Astrocyte (in vitro differentiated cells and primary cell): ENCODE measurements around the gene TWF2. TPM values are rescaled to one million over a fixed set of nuclear protein-coding genes. Genes with fewer than 3 reads are reported as not detected.

Source experiments
- DNase-seq: peaks from one replicate; pipeline ENCODE4 v3.0.0-alpha.2; 2010; ENCODE audit warnings: low read depth
- FAIRE-seq: peaks from 2 replicates; lab custom pipeline; 2011; peaks lifted over from hg19 to GRCh38; lab: Jason Lieb, UNC
- H2AFZ ChIP-seq: 2 replicates; pipeline ENCODE4 v1.6.0; 2012; ENCODE audit warnings: low read depth, low read length, inconsistent platforms
- H3K27ac ChIP-seq: 2 replicates; pipeline ENCODE4 v1.5.1; 2011; ENCODE audit warnings: low read depth, low read length, inconsistent platforms
- H3K27me3 ChIP-seq: 2 replicates; pipeline ENCODE4 v1.6.0; 2011; ENCODE audit warnings: low read length, inconsistent platforms; ENCODE audit not compliant: insufficient read depth
- H3K36me3 ChIP-seq: 2 replicates; pipeline ENCODE4 v1.5.1; 2011; ENCODE audit warnings: low read length, inconsistent platforms; ENCODE audit not compliant: insufficient read depth
- H3K4me1 ChIP-seq: 2 replicates; pipeline ENCODE4 v1.5.1; 2011; ENCODE audit warnings: low read length, inconsistent platforms; ENCODE audit not compliant: insufficient read depth
- H3K4me2 ChIP-seq: 2 replicates; pipeline ENCODE4 v1.6.0; 2012; ENCODE audit warnings: low read length, inconsistent platforms
- H3K4me3 ChIP-seq: 2 replicates; pipeline ENCODE4 v1.5.1; 2011; ENCODE audit warnings: low read depth, mild to moderate bottlenecking, low read length, inconsistent platforms; ENCODE audit not compliant: insufficient read depth
- H3K79me2 ChIP-seq: 2 replicates; pipeline ENCODE4 v1.6.0; 2012; ENCODE audit warnings: mild to moderate bottlenecking, low read length, inconsistent platforms; ENCODE audit not compliant: insufficient read depth
- H3K9ac ChIP-seq: 2 replicates; pipeline ENCODE4 v1.6.0; 2012; ENCODE audit warnings: mild to moderate bottlenecking, low read length, inconsistent platforms
- H3K9me3 ChIP-seq: 2 replicates; pipeline ENCODE4 v1.5.1; 2012; ENCODE audit warnings: low read depth, mild to moderate bottlenecking, low read length, inconsistent platforms; ENCODE audit not compliant: insufficient read depth
- H4K20me1 ChIP-seq: 2 replicates; pipeline ENCODE4 v1.6.0; 2012; ENCODE audit warnings: low read length, inconsistent platforms; ENCODE audit not compliant: insufficient read depth
- H3K27ac Mint-ChIP-seq: one replicate; pipeline ENCODE4 v1.8.0; 2021; ENCODE audit warnings: mild to moderate bottlenecking, mixed read lengths; ENCODE audit not compliant: unreplicated experiment
- H3K27me3 Mint-ChIP-seq: one replicate; pipeline ENCODE4 v1.8.0; 2021; ENCODE audit warnings: low read depth, mixed read lengths; ENCODE audit not compliant: unreplicated experiment
- H3K36me3 Mint-ChIP-seq: one replicate; pipeline ENCODE4 v1.8.0; 2021; ENCODE audit warnings: low read depth, mixed read lengths; ENCODE audit not compliant: unreplicated experiment
- H3K4me1 Mint-ChIP-seq: one replicate; pipeline ENCODE4 v1.8.0; 2021; ENCODE audit warnings: low read depth, mixed read lengths; ENCODE audit not compliant: unreplicated experiment
- H3K4me3 Mint-ChIP-seq: one replicate; pipeline ENCODE4 v1.8.0; 2021; ENCODE audit warnings: mild to moderate bottlenecking, moderate library complexity, mixed read lengths; ENCODE audit not compliant: unreplicated experiment
- H3K9me3 Mint-ChIP-seq: one replicate; pipeline ENCODE4 v1.8.0; 2021; ENCODE audit warnings: mild to moderate bottlenecking, mixed read lengths; ENCODE audit not compliant: unreplicated experiment
- CTCF ChIP-seq: IDR thresholded peaks from 2 replicates; pipeline ENCODE4 v1.5.1; 2011; ENCODE audit warnings: low read depth, mild to moderate bottlenecking, inconsistent platforms, low read length, moderate library complexity; ENCODE audit not compliant: insufficient read depth
- EZH2 ChIP-seq: IDR thresholded peaks from 2 replicates; pipeline ENCODE4 v1.6.1; 2012; ENCODE audit warnings: mild to moderate bottlenecking, low read length, inconsistent platforms; ENCODE audit not compliant: insufficient read depth
- total RNA-seq: library from RNA; stranded (reverse); gene quantifications from 2 replicates; pipeline ENCODE4 v1.2.1, GENCODE V29; 2021

TWF2 gene
- total RNA-seq, 1 donor from 2014 or later = 103 TPM

- no peak overlapping the region for H3K27ac ChIP-seq
Observed at GRCh38 chr3:52217409-52217805, 21.6 kb downstream of the TWF2 start.

GRCh38 chr3:52216585-52217408 lies 22.2 kb downstream of the TWF2 start:
- H3K4me1 Mint-ChIP-seq = peaks cover 12% of the 10 kb centered on the region
- Histone ChIP-seq H3K79me2 (no peaks in the 10 kb centered on the region), H2AFZ (no peak overlapping the region), H3K9me3 (no peaks in the 10 kb centered on the region), H3K9ac (no peak overlapping the region), H3K4me1 (peaks cover 22% of the 10 kb centered on the region), H4K20me1 (peaks cover 8% of the 10 kb centered on the region), H3K27ac (no peak overlapping the region), H3K36me3 (peaks cover 21% of the 10 kb centered on the region), H3K27me3 (no peaks in the 10 kb centered on the region), H3K4me3 (no peak overlapping the region), H3K4me2 (peak overlapping the region; percentile 60)
- DNase-seq (peak; percentile 77), FAIRE-seq (peak; percentile 93)
- no peak overlapping the region for H3K4me3 Mint-ChIP-seq
- no peak overlapping the region for H3K27ac Mint-ChIP-seq
- H3K36me3 Mint-ChIP-seq = peaks cover 13% of the 10 kb centered on the region
- no peaks in the 10 kb centered on the region for H3K27me3 Mint-ChIP-seq
- no peaks in the 10 kb centered on the region for H3K9me3 Mint-ChIP-seq
- TF ChIP-seq EZH2 (no peak), CTCF (no peak)

More at GRCh38 chr3:52217409-52217805, 21.6 kb downstream of the TWF2 start:
- Histone ChIP-seq H2AFZ (no peak overlapping the region), H3K79me2 (no peaks in the 10 kb centered on the region), H3K36me3 (peaks cover 15% of the 10 kb centered on the region), H3K9ac (no peak overlapping the region), H3K9me3 (no peaks in the 10 kb centered on the region), H3K27me3 (no peaks in the 10 kb centered on the region), H4K20me1 (peaks cover 8% of the 10 kb centered on the region), H3K4me3 (no peak overlapping the region), H3K4me2 (peak overlapping the region; percentile 60), H3K4me1 (peaks cover 22% of the 10 kb centered on the region)
- FAIRE-seq (no peak), DNase-seq (no peak)
- TF ChIP-seq EZH2 (no peak), CTCF (no peak)
- Mint-ChIP-seq H3K4me3 (no peak overlapping the region), H3K9me3 (no peaks in the 10 kb centered on the region), H3K4me1 (peaks cover 12% of the 10 kb centered on the region), H3K27me3 (no peaks in the 10 kb centered on the region), H3K36me3 (peaks cover 13% of the 10 kb centered on the region), H3K27ac (no peak overlapping the region)

- H3K79me2 ChIP-seq = no peaks in the 10 kb centered on the region
- no peak overlapping the region for H3K4me2 ChIP-seq
- H3K27ac ChIP-seq = no peak overlapping the region
- H4K20me1 ChIP-seq = peaks cover 8% of the 10 kb centered on the region
- TF ChIP-seq CTCF (no peak), EZH2 (no peak)
- DNase-seq = no peak
- Mint-ChIP-seq H3K27me3 (no peaks in the 10 kb centered on the region), H3K4me1 (peaks cover 12% of the 10 kb centered on the region), H3K9me3 (no peaks in the 10 kb centered on the region), H3K36me3 (peaks cover 16% of the 10 kb centered on the region), H3K4me3 (no peak overlapping the region), H3K27ac (no peak overlapping the region)
- no peaks in the 10 kb centered on the region for H3K9me3 ChIP-seq
- FAIRE-seq = no peak
- no peaks in the 10 kb centered on the region for H3K27me3 ChIP-seq
- peaks cover 34% of the 10 kb centered on the region for H3K36me3 ChIP-seq
- H3K4me1 ChIP-seq = peaks cover 20% of the 10 kb centered on the region
- H3K4me3 ChIP-seq = no peak overlapping the region
- no peak overlapping the region for H2AFZ ChIP-seq
- H3K9ac ChIP-seq = no peak overlapping the region
Observed at GRCh38 chr3:52215351-52215750, 23.6 kb downstream of the TWF2 start.
